ENCODE measurements around the gene COX7B.

DNA sequence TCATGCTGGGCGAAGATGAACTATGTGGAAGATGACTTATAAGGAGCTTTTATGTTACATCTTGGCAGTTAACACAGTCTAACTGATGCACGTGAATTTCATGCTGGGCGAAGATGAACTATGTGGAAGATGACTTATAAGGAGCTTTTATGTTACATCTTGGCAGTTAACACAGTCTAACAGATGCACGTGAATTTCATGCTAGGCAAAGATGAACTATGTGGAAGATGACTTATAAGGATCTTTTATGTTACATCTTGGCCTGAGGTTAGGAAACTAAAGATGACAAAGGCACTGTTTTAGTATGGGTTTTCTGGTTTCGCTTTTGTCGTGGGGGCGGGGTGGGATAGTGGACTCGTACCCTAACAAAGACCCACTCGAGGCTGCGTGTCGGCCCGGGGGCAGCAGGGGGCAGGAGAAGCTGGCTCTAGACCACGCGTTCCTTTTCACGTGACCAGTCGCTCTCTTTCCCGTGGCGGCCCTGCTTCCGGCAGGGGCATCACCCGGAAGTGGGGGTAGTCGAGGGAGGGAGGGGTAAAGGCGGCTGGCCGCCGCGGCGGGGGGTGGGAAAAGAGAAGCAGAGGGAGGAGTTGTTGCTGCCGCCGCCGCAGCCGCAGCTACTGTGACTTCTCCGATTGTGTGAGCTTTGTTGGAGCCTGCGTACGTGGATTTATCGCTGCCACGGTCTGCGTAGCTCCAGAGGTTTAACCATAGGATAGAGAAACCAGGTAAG is 11.0 kb downstream of the COX7B start, which contains the start of gene ATP7A:
- TF ChIP-seq, protein P1, sequence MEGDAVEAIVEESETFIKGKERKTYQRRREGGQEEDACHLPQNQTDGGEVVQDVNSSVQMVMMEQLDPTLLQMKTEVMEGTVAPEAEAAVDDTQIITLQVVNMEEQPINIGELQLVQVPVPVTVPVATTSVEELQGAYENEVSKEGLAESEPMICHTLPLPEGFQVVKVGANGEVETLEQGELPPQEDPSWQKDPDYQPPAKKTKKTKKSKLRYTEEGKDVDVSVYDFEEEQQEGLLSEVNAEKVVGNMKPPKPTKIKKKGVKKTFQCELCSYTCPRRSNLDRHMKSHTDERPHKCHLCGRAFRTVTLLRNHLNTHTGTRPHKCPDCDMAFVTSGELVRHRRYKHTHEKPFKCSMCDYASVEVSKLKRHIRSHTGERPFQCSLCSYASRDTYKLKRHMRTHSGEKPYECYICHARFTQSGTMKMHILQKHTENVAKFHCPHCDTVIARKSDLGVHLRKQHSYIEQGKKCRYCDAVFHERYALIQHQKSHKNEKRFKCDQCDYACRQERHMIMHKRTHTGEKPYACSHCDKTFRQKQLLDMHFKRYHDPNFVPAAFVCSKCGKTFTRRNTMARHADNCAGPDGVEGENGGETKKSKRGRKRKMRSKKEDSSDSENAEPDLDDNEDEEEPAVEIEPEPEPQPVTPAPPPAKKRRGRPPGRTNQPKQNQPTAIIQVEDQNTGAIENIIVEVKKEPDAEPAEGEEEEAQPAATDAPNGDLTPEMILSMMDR (IDR thresholded peaks at IDR 0.05; ENCODE audit: extremely low read depth in 1 of 2, insufficient read depth in 1 of 2, low read depth in 1 of 2, low read length in 2 of 2), result peak; percentile 49 to 69
- TF ChIP-seq EZH2 (IDR thresholded peaks at IDR 0.05; ENCODE audit: borderline replicate concordance, low read depth, low read length, severe bottlenecking), result no peak
- peak; percentile 47 for TF ChIP-seq POLR2AphosphoS5 (IDR thresholded peaks at IDR 0.05; ENCODE audit: insufficient read depth, low read depth, low read length)
- TF ChIP-seq POLR2A (IDR thresholded peaks at IDR 0.05; ENCODE audit: low read depth, low read length), result no peak
- TF ChIP-seq, protein P2, sequence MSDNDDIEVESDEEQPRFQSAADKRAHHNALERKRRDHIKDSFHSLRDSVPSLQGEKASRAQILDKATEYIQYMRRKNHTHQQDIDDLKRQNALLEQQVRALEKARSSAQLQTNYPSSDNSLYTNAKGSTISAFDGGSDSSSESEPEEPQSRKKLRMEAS (IDR thresholded peaks at IDR 0.05; ENCODE audit: insufficient read depth, insufficient read length), result peak; percentile 38
- no peak for TF ChIP-seq JUN (IDR thresholded peaks at IDR 0.05; ENCODE audit: borderline replicate concordance, insufficient read depth, insufficient read length, low read depth)
- TF ChIP-seq MYC (IDR thresholded peaks at IDR 0.05; ENCODE audit: low read depth, low read length), result peak; percentile 29
- no peak for TF ChIP-seq FOS (IDR thresholded peaks at IDR 0.05; ENCODE audit: borderline replicate concordance, insufficient read depth, low read length)

Data from endothelial cell of umbilical vein (primary cell).